C4-2B (cell line): ENCODE data around the gene FYB2.
A peak's percentile ranks its signal among the peaks of the same experiment; 100 is the strongest.

Source experiments
- H3K27ac ChIP-seq: fragments of 450-650 bp; 2 replicates; pipeline ENCODE4 v1.5.1; 2017
- CTCF ChIP-seq: fragments of 450-650 bp; conservative IDR thresholded peaks from 2 replicates; pipeline ENCODE4 v1.5.1; 2017; ENCODE audit warnings: mild to moderate bottlenecking
- ZFX ChIP-seq: fragments of 450-650 bp; IDR thresholded peaks from 2 replicates; pipeline ENCODE4 v1.6.1; 2017

Gene FYB2

GRCh38 chr1:56835657-56836056 is 16.5 kb upstream of the FYB2 start:
- TF ChIP-seq ZFX (no peak), CTCF (no peak)
- no peak overlapping the region for H3K27ac ChIP-seq

GRCh38 chr1:56834137-56834900 is 15.1 kb upstream of the FYB2 start:
- no peak overlapping the region for H3K27ac ChIP-seq
- TF ChIP-seq CTCF: no peak
- TF ChIP-seq ZFX: no peak

- TF ChIP-seq ZFX (no peak), CTCF (no peak)
- H3K27ac ChIP-seq: no peak overlapping the region
Observed at GRCh38 chr1:56833088-56833487, 13.9 kb upstream of the FYB2 start.

- TF ChIP-seq ZFX: no peak
- peak; percentile 98 for TF ChIP-seq CTCF
Observed at GRCh38 chr1:56831871-56832693, 12.9 kb upstream of the FYB2 start.

DNA sequence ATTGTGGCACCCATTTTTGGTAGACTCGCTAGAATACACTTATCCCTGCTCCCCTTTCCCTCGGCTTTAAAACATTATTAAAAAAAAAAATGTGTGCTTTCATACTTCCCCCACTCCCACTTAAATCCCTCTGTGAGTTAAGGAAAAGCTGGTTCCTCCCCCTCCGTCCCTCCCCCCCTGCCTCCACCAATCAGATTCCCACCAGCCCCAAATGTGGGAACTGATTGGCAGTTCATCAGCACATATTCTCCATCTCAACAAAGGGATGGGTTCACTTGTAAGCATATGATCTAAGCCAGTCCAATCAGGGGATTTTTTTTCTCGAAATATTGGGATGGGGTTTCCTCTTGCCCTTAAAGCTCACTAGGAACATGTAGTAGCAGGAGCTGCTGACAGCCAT is 10.8 kb upstream of the FYB2 start:
- TF ChIP-seq ZFX: no peak
- no peak for TF ChIP-seq CTCF

More at GRCh38 chr1:56831871-56832693, 12.9 kb upstream of the FYB2 start:
- H3K27ac ChIP-seq: no peak overlapping the region

DNA sequence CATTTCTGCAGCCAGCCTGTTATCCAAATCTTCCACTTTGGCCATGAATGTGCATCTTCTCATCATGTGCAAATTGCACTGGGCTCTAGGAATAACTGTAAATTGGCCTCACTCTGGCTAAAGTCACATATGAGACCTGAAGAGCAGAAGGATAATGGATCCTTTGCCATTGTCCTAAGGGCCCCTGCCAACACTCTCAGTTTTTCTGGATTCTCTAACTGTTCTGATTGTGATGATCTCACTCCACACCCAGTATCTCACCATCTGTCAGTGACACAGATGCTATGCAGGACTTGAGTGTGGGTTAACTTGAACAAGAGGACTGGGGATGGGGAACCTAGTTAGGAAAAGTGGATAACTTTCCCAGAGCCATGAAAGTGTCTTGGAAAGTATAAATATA is 8.5 kb upstream of the FYB2 start:
- no peak overlapping the region for H3K27ac ChIP-seq
- TF ChIP-seq ZFX (no peak), CTCF (no peak)

More for the DNA sequence above, 10.8 kb upstream of the FYB2 start:
- H3K27ac ChIP-seq: no peak overlapping the region

GRCh38 chr1:56825436-56825835 is 6.2 kb upstream of the FYB2 start:
- TF ChIP-seq CTCF (no peak), ZFX (no peak)
- H3K27ac ChIP-seq: no peak overlapping the region
